HFF-Myc (cell line): Measurements from ENCODE around the gene MEF2D.
A peak's percentile ranks its signal among the peaks of the same experiment; 100 is the strongest.

Experiments
- DNase-seq: peaks from one replicate; pipeline ENCODE4 v3.0.0-alpha.2; 2011; ENCODE audit warnings: low read depth; ENCODE audit errors: extremely low read depth
- H3K4me3 ChIP-seq: replicated peaks from 2 replicates; pipeline ENCODE4 v1.5.1; 2011; ENCODE audit warnings: low read depth, mild to moderate bottlenecking, control low read depth, low read length
- CTCF ChIP-seq: IDR thresholded peaks from 2 replicates; pipeline ENCODE4 v1.5.1; 2012; ENCODE audit warnings: mild to moderate bottlenecking, low read depth, low read length, control low read depth; ENCODE audit errors: missing control alignments

Gene MEF2D

GRCh38 chr1:156494309-156494895 is 6.2 kb downstream of the MEF2D start:
- TF ChIP-seq CTCF = no peak
- no peak for DNase-seq
- no peak overlapping the region for H3K4me3 ChIP-seq

- DNase-seq = no peak
- H3K4me3 ChIP-seq = no peak overlapping the region
- TF ChIP-seq CTCF = no peak
Observed at GRCh38 chr1:156493742-156494141, 6.8 kb downstream of the MEF2D start.

GRCh38 chr1:156493154-156493631 is 7.4 kb downstream of the MEF2D start:
- no peak for DNase-seq
- no peak overlapping the region for H3K4me3 ChIP-seq
- TF ChIP-seq CTCF = no peak

- TF ChIP-seq CTCF = no peak
- no peak for DNase-seq
Observed at GRCh38 chr1:156492591-156493080, 7.9 kb downstream of the MEF2D start.

GRCh38 chr1:156492013-156492590 is 8.5 kb downstream of the MEF2D start:
- no peak for DNase-seq
- TF ChIP-seq CTCF = no peak
- H3K4me3 ChIP-seq = no peak overlapping the region

More at GRCh38 chr1:156492591-156493080, 7.9 kb downstream of the MEF2D start:
- no peak overlapping the region for H3K4me3 ChIP-seq

GRCh38 chr1:156491151-156491949 is 9.2 kb downstream of the MEF2D start:
- TF ChIP-seq CTCF = no peak
- DNase-seq = no peak
- H3K4me3 ChIP-seq = 0 out of 2 replicates have a peak overlapping the region, but pooled peaks have one; percentile 28
